ENCODE results near the gene RNF151.
"Not testable (repeated sequence)": the region's sequence is repeated elsewhere in the genome, so short reads cannot be mapped to it uniquely, and the experiment has no call there.

The RNF151 gene

GRCh38 chr16:2007081-2007836 is 40.6 kb downstream of the RNF151 start:
- no peak for DNase-seq (ENCODE audit: low read depth, low spot score)

- no peak for DNase-seq (ENCODE audit: low read depth, low spot score)
These were observed 41.4 kb downstream of the RNF151 start for GRCh38 chr16:2008009-2008526.

- DNase-seq (ENCODE audit: low read depth, low spot score): no peak
These were observed 42.0 kb downstream of the RNF151 start for GRCh38 chr16:2008631-2009163.

GRCh38 chr16:2009164-2009711 is 42.6 kb downstream of the RNF151 start:
- no peak for DNase-seq (ENCODE audit: low read depth, low spot score)

GRCh38 chr16:2009791-2010510 is 43.3 kb downstream of the RNF151 start, which contains the start of gene ZNF598:
ZNF598 (minus strand) TSS chr16:2009821.
- DNase-seq (ENCODE audit: low read depth, low spot score): peak; percentile 81

- DNase-seq (ENCODE audit: low read depth, low spot score): not testable (repeated sequence)
These were observed 45.1 kb downstream of the RNF151 start for GRCh38 chr16:2011726-2012125.

GRCh38 chr16:2013527-2013926 is 46.9 kb downstream of the RNF151 start:
- no peak for DNase-seq (ENCODE audit: low read depth, low spot score)

- DNase-seq (ENCODE audit: low read depth, low spot score): no peak
These were observed 48.7 kb downstream of the RNF151 start for GRCh38 chr16:2015117-2015946.

- no peak for DNase-seq (ENCODE audit: low read depth, low spot score)
These were observed 49.2 kb downstream of the RNF151 start for GRCh38 chr16:2015947-2016208.

GRCh38 chr16:2016407-2016922 is 49.8 kb downstream of the RNF151 start:
- DNase-seq (ENCODE audit: low read depth, low spot score): no peak
